Measurements from ENCODE around the gene BIRC2.
"Not testable (repeated sequence)": the region's sequence is repeated elsewhere in the genome, so short reads cannot be mapped to it uniquely, and the experiment has no call there.

BIRC2 gene

GRCh38 chr11:102330231-102330630 is 16.8 kb upstream of the BIRC2 start:
- ChIA-PET CTCF (interaction anchor here (1.2 to 1.8 kb wide), 3 partner anchors 11 to 60 kb away, joined by 3 to 4 read pairs (median 3); no protein-coding TSS in a partner anchor), POLR2A (no interaction called here)
- TF ChIP-seq CTCF (IDR thresholded peaks at IDR 0.05; ENCODE audit: control extremely low read depth, extremely low read depth, low read depth, missing control alignments): no peak
- no peak for DNase-seq (ENCODE audit: extremely low spot score)

- no peak for DNase-seq (ENCODE audit: extremely low spot score)
- POLR2A ChIA-PET: no interaction called here
- CTCF ChIA-PET: interaction anchor here (1.8 to 2.7 kb wide), 2 partner anchors 11 to 37 kb away, joined by 6 to 19 read pairs; no protein-coding TSS in a partner anchor
- no peak for TF ChIP-seq CTCF (IDR thresholded peaks at IDR 0.05; ENCODE audit: control extremely low read depth, extremely low read depth, low read depth, missing control alignments)
These were observed 15.7 kb upstream of the BIRC2 start for GRCh38 chr11:102331341-102331740.

- TF ChIP-seq CTCF (IDR thresholded peaks at IDR 0.05; ENCODE audit: control extremely low read depth, extremely low read depth, low read depth, missing control alignments): no peak
- ChIA-PET CTCF (interaction anchor here (0.7 to 3.5 kb wide), 6 partner anchors 9 to 281 kb away, joined by 3 to 19 read pairs (median 5); no protein-coding TSS in a partner anchor), POLR2A (interaction anchor here (0.6 kb wide), 1 partner anchor 79 kb away, joined by 3 read pairs; no protein-coding TSS in a partner anchor)
- no peak for DNase-seq (ENCODE audit: extremely low spot score)
These were observed 14.4 kb upstream of the BIRC2 start for GRCh38 chr11:102332611-102332994.

GRCh38 chr11:102338479-102339010 is 8.5 kb upstream of the BIRC2 start:
- POLR2A ChIA-PET: no interaction called here
- no peak for DNase-seq (ENCODE audit: extremely low spot score)
- TF ChIP-seq CTCF (IDR thresholded peaks at IDR 0.05; ENCODE audit: control extremely low read depth, extremely low read depth, low read depth, missing control alignments): no peak
- CTCF ChIA-PET: interaction anchor here (1.5 to 8.9 kb wide), 4 partner anchors 157 to 327 kb away, joined by 4 to 213 read pairs (median 42); no protein-coding TSS in a partner anchor

GRCh38 chr11:102341311-102341710 is 5.7 kb upstream of the BIRC2 start:
- POLR2A ChIA-PET: interaction anchor here (0.6 kb wide), 1 partner anchor 269 kb away, joined by 4 read pairs; no protein-coding TSS in a partner anchor
- CTCF ChIA-PET: interaction anchor here (0.7 to 8.9 kb wide), 63 partner anchors 9 to 480 kb away, joined by 3 to 213 read pairs (median 5); partner anchors contain the start of genes BIRC3, MMP7 and TMEM123
- not testable (repeated sequence) for DNase-seq (ENCODE audit: extremely low spot score)

GRCh38 chr11:102341844-102342318 is 5.1 kb upstream of the BIRC2 start:
- peak; percentile 73 for TF ChIP-seq CTCF (IDR thresholded peaks at IDR 0.05; ENCODE audit: control extremely low read depth, extremely low read depth, low read depth, missing control alignments)
- CTCF ChIA-PET: interaction anchor here (0.7 to 8.9 kb wide), 75 partner anchors 8 to 481 kb away, joined by 3 to 213 read pairs (median 5); partner anchors contain the start of genes BIRC3, MMP7 and TMEM123
- POLR2A ChIA-PET: interaction anchor here (0.5 kb wide), 1 partner anchor 270 kb away, joined by 3 read pairs; no protein-coding TSS in a partner anchor

GRCh38 chr11:102343809-102344208 is 3.2 kb upstream of the BIRC2 start:
- TF ChIP-seq CTCF (IDR thresholded peaks at IDR 0.05; ENCODE audit: control extremely low read depth, extremely low read depth, low read depth, missing control alignments): no peak
- ChIA-PET POLR2A (no interaction called here), CTCF (interaction anchor here (0.8 to 8.9 kb wide), 13 partner anchors 11 to 322 kb away, joined by 3 to 213 read pairs (median 5); partner anchors contain the start of gene BIRC3)
- DNase-seq (ENCODE audit: extremely low spot score): no peak

More at GRCh38 chr11:102341844-102342318, 5.1 kb upstream of the BIRC2 start:
- DNase-seq (ENCODE audit: extremely low spot score): peak; percentile 54

Measured in GM10248 (cell line).